HL-60/S4 treated with retinoic acid at 250 ng/mL for 4 days and 3 days (cell line): ENCODE measurements around the gene ANKFY1.
"Not testable (repeated sequence)": the region's sequence is repeated elsewhere in the genome, so short reads cannot be mapped to it uniquely, and the experiment has no call there.

Experiments
- in situ Hi-C: fragments of 300-500 bp; cut with MboI; formaldehyde crosslinking; loops from 2 replicates; pipeline ENCODE4 v1.7.0; 2022; ENCODE audit warnings: low sequenced_read_pairs

Gene ANKFY1

GRCh38 chr17:4262703-4263102, 1.1 kb downstream of the ANKFY1 start:
- in situ Hi-C loops = no loop called here

- in situ Hi-C loops = no loop called here
These were observed 2.3 kb downstream of the ANKFY1 start for GRCh38 chr17:4261452-4261851.

- in situ Hi-C loops = no loop called here
These were observed 4.9 kb downstream of the ANKFY1 start for GRCh38 chr17:4258867-4259266.

GRCh38 chr17:4256952-4257351, 6.8 kb downstream of the ANKFY1 start:
- in situ Hi-C loops = no loop called here

GRCh38 chr17:4255271-4255670, 8.5 kb downstream of the ANKFY1 start:
- in situ Hi-C loops = not testable (repeated sequence)

- in situ Hi-C loops = no loop called here
These were observed 12.9 kb downstream of the ANKFY1 start for GRCh38 chr17:4250887-4251286.

GRCh38 chr17:4249452-4250029, 14.2 kb downstream of the ANKFY1 start:
- in situ Hi-C loops = no loop called here

GRCh38 chr17:4248504-4249277, 15.1 kb downstream of the ANKFY1 start:
- in situ Hi-C loops = no loop called here

GRCh38 chr17:4247971-4248388, 15.8 kb downstream of the ANKFY1 start:
- in situ Hi-C loops = no loop called here

- in situ Hi-C loops = no loop called here
These were observed 16.3 kb downstream of the ANKFY1 start for GRCh38 chr17:4247361-4247970.

- in situ Hi-C loops = no loop called here
These were observed 17.1 kb downstream of the ANKFY1 start for GRCh38 chr17:4246674-4247073.

- in situ Hi-C loops = no loop called here
These were observed 22.2 kb downstream of the ANKFY1 start for GRCh38 chr17:4241535-4241934.

- in situ Hi-C loops = no loop called here
These were observed 27.3 kb downstream of the ANKFY1 start for GRCh38 chr17:4236456-4236855.

- in situ Hi-C loops = no loop called here
These were observed 28.2 kb downstream of the ANKFY1 start for GRCh38 chr17:4235372-4236279.

GRCh38 chr17:4234401-4234800, 29.4 kb downstream of the ANKFY1 start:
- in situ Hi-C loops = no loop called here

GRCh38 chr17:4233668-4234258, 30.0 kb downstream of the ANKFY1 start:
- in situ Hi-C loops = no loop called here

- in situ Hi-C loops = no loop called here
These were observed 31.5 kb downstream of the ANKFY1 start for GRCh38 chr17:4232168-4232813.

- in situ Hi-C loops = no loop called here
These were observed 33.9 kb downstream of the ANKFY1 start for GRCh38 chr17:4229627-4230541.
